ENCODE results near the gene TRPM3. TPM values are rescaled to one million over a fixed set of nuclear protein-coding genes. Genes with fewer than 3 reads are reported as not detected.

Gene TRPM3
- polyA plus RNA-seq, 3 donors: not detected

GRCh38 chr9:70530716-70531115 is 590.7 kb downstream of the TRPM3 start:
- Mint-ChIP-seq H3K4me1 (peaks cover 3% of the 10 kb centered on the region), H3K9me3 (peaks cover 0 to 2% (median 0%) of the 10 kb centered on the region in 7 donors), H3K4me3 (no peak overlapping the region), H3K36me3 (no peaks in the 10 kb centered on the region), H3K27me3 (ENCODE audit: low read depth in 3 of 3) (peaks cover 0 to 1% (median 0%) of the 10 kb centered on the region in 3 donors), H3K27ac (no peak overlapping the region)
- WGBS (ENCODE audit: insufficient coverage): 98% methylated on average over 4 of the region's 5 CpGs
- Histone ChIP-seq H3K4me1 (ENCODE audit: control insufficient read depth in 1 of 2, insufficient read depth in 2 of 2, low read length in 2 of 2) (peaks cover 4 to 7% of the 10 kb centered on the region in 2 donors), H3K4me2 (replicated peaks; ENCODE audit: extremely low read depth, low read length, poor library complexity, severe bottlenecking) (no peak overlapping the region), H3K9me3 (replicated peaks in 1 of 2; ENCODE audit: control insufficient read depth in 1 of 2, insufficient read depth in 1 of 2, low read length in 2 of 2) (no peaks in the 10 kb centered on the region), H3K36me3 (replicated peaks in 1 of 2; ENCODE audit: control insufficient read depth in 1 of 2, insufficient read depth in 2 of 2, low read length in 2 of 2) (no peaks in the 10 kb centered on the region), H3K9ac (ENCODE audit: insufficient read depth, low read length, poor library complexity, severe bottlenecking) (no peak overlapping the region), H2AFZ (ENCODE audit: insufficient read depth, low read depth, low read length, poor library complexity, severe bottlenecking) (no peak overlapping the region), H3K27ac (ENCODE audit: low read depth in 1 of 2, low read length in 2 of 2) (no peak overlapping the region), H4K20me1 (ENCODE audit: insufficient read depth, low read length) (no peaks in the 10 kb centered on the region), H3K79me2 (ENCODE audit: insufficient read depth, low read length) (no peaks in the 10 kb centered on the region), H3K4me3 (replicated peaks in 1 of 3; ENCODE audit: low read depth in 2 of 3, low read length in 3 of 3) (no peak overlapping the region), H3K27me3 (ENCODE audit: control insufficient read depth in 2 of 2, insufficient read depth in 2 of 2, low read length in 2 of 2) (no peaks in the 10 kb centered on the region)
- DNase-seq: no peak
- TF ChIP-seq CTCF (IDR thresholded peaks at IDR 0.05): no peak
- intact Hi-C loops (cut with micrococcal nuclease): loop anchor here in 1 of 2 donors (10.0 kb wide), 1 partner anchor 54 kb away; no protein-coding TSS in a partner anchor

GRCh38 chr9:70529833-70530232 is 591.6 kb downstream of the TRPM3 start:
- no peak overlapping the region for H3K4me2 ChIP-seq (replicated peaks; ENCODE audit: extremely low read depth, low read length, poor library complexity, severe bottlenecking)
- H3K27me3 ChIP-seq (ENCODE audit: control insufficient read depth in 2 of 2, insufficient read depth in 2 of 2, low read length in 2 of 2): no peaks in the 10 kb centered on the region
- no peak overlapping the region for H3K27ac ChIP-seq (ENCODE audit: low read depth in 1 of 2, low read length in 2 of 2)
- Mint-ChIP-seq H3K27me3 (ENCODE audit: low read depth in 3 of 3) (no peaks in the 10 kb centered on the region), H3K4me1 (peaks cover 12% of the 10 kb centered on the region), H3K36me3 (peaks cover 0 to 2% of the 10 kb centered on the region in 2 donors), H3K9me3 (peaks cover 0 to 3% (median 1%) of the 10 kb centered on the region in 7 donors), H3K4me3 (no peak overlapping the region), H3K27ac (no peak overlapping the region)
- H3K9me3 ChIP-seq (replicated peaks in 1 of 2; ENCODE audit: control insufficient read depth in 1 of 2, insufficient read depth in 1 of 2, low read length in 2 of 2): no peaks in the 10 kb centered on the region
- 99% methylated on average over 6 of the region's 7 CpGs for WGBS (ENCODE audit: insufficient coverage)
- TF ChIP-seq CTCF (IDR thresholded peaks at IDR 0.05): no peak
- no peaks in the 10 kb centered on the region for H3K36me3 ChIP-seq (replicated peaks in 1 of 2; ENCODE audit: control insufficient read depth in 1 of 2, insufficient read depth in 2 of 2, low read length in 2 of 2)
- H3K79me2 ChIP-seq (ENCODE audit: insufficient read depth, low read length): no peaks in the 10 kb centered on the region
- no peaks in the 10 kb centered on the region for H4K20me1 ChIP-seq (ENCODE audit: insufficient read depth, low read length)
- H2AFZ ChIP-seq (ENCODE audit: insufficient read depth, low read depth, low read length, poor library complexity, severe bottlenecking): no peak overlapping the region
- no peak overlapping the region for H3K9ac ChIP-seq (ENCODE audit: insufficient read depth, low read length, poor library complexity, severe bottlenecking)
- intact Hi-C loops (cut with micrococcal nuclease): loop anchor here in 1 of 2 donors (10.0 kb wide), 1 partner anchor 55 kb away; no protein-coding TSS in a partner anchor
- peaks cover 13 to 15% of the 10 kb centered on the region in 2 donors for H3K4me1 ChIP-seq (ENCODE audit: control insufficient read depth in 1 of 2, insufficient read depth in 2 of 2, low read length in 2 of 2)
- DNase-seq: no peak
- no peak overlapping the region for H3K4me3 ChIP-seq (replicated peaks in 1 of 3; ENCODE audit: low read depth in 2 of 3, low read length in 3 of 3)

Measured in CD14-positive monocyte (primary cell).